Loucy (cell line): ENCODE data around the gene GLRB.

Experiments
- CTCF ChIP-seq: fragments of 200-600 bp; sonication (generic); conservative IDR thresholded peaks from 2 replicates; pipeline ENCODE4 v1.5.1; 2014; ENCODE audit warnings: mild to moderate bottlenecking, antibody characterized with exemption, low read length
- EZH2phosphoT487 ChIP-seq: fragments of 200-600 bp; IDR thresholded peaks from 2 replicates; pipeline ENCODE4 v1.6.1; 2018; ENCODE audit warnings: antibody characterized with exemption, mild to moderate bottlenecking, moderate library complexity, borderline replicate concordance

GRCh38 chr4:157121401-157121800 lies 45.5 kb downstream of the GLRB start:
- TF ChIP-seq CTCF (no peak), EZH2phosphoT487 (no peak)
